WTC11 (cell line): ENCODE measurements around the gene ZGRF1. TPM values are rescaled to one million over a fixed set of nuclear protein-coding genes. Genes with fewer than 3 reads are reported as not detected.
"Not testable (repeated sequence)": the region's sequence is repeated elsewhere in the genome, so short reads cannot be mapped to it uniquely, and the experiment has no call there.

ENCODE experiments used
- ATAC-seq: fragments of 200-7000 bp; cut with Tn5 transposase; 2 replicates; pipeline ENCODE4 v1.10.0; 2021; ENCODE audit warnings: mild to moderate bottlenecking, moderate library complexity
- CTCF ChIA-PET: fragments of 300-600 bp; sonication (Branson Sonifier 250); formaldehyde crosslinking; loops from one replicate; lab custom pipeline; 2021; ENCODE audit warnings: antibody characterized with exemption; lab: Charles Lee
- POLR2A ChIA-PET: fragments of 350-600 bp; sonication (Branson Sonifier 250); formaldehyde crosslinking; loops from one replicate; lab custom pipeline; 2021; ENCODE audit warnings: antibody characterized with exemption; lab: Charles Lee
- DNase-seq: peaks from one replicate; pipeline ENCODE4 v3.0.0; 2021; ENCODE audit warnings: low spot score
- H3K27ac Mint-ChIP-seq: 2 replicates; pipeline ENCODE4 v1.8.0; 2021; ENCODE audit warnings: mixed read lengths
- H3K27me3 Mint-ChIP-seq: 2 replicates; pipeline ENCODE4 v1.8.0; 2021; ENCODE audit warnings: low read depth, mild to moderate bottlenecking, moderate library complexity, mixed read lengths
- H3K36me3 Mint-ChIP-seq: 2 replicates; pipeline ENCODE4 v1.8.0; 2021; ENCODE audit warnings: mixed read lengths
- H3K4me1 Mint-ChIP-seq: 2 replicates; pipeline ENCODE4 v1.8.0; 2022; ENCODE audit warnings: mixed read lengths
- H3K4me3 Mint-ChIP-seq: 2 replicates; pipeline ENCODE4 v1.8.0; 2021; ENCODE audit warnings: mild to moderate bottlenecking, moderate library complexity, mixed read lengths
- H3K9me3 Mint-ChIP-seq: 2 replicates; pipeline ENCODE4 v1.8.0; 2021; ENCODE audit warnings: mixed read lengths
- CBFB ChIP-seq: sonication (generic); formaldehyde crosslinking; IDR thresholded peaks from 2 replicates; pipeline ENCODE4 v1.8.1; 2022; ENCODE audit warnings: mild to moderate bottlenecking, low read depth, missing genetic modification reagents
- CREM ChIP-seq: sonication (generic); formaldehyde crosslinking; IDR thresholded peaks from 2 replicates; pipeline ENCODE4 v1.8.1; 2022; ENCODE audit warnings: mild to moderate bottlenecking, missing genetic modification reagents, moderate library complexity
- NFYB ChIP-seq: sonication (generic); formaldehyde crosslinking; conservative IDR thresholded peaks from 2 replicates; pipeline ENCODE4 v1.8.0; 2022; ENCODE audit warnings: low read depth, missing genetic modification reagents
- PRRX2 ChIP-seq: fragments of 250-450 bp; sonication (Bioruptor Pico); IDR thresholded peaks from 2 replicates; pipeline ENCODE4 v1.8.0; 2021; ENCODE audit warnings: mild to moderate bottlenecking
- TP53 ChIP-seq: sonication (generic); formaldehyde crosslinking; IDR thresholded peaks from 2 replicates; pipeline ENCODE4 v1.8.1; 2023; ENCODE audit warnings: mild to moderate bottlenecking, missing genetic modification reagents
- ZNF121 ChIP-seq: sonication (generic); formaldehyde crosslinking; IDR thresholded peaks from 2 replicates; pipeline ENCODE4 v1.8.0; 2023; ENCODE audit warnings: missing genetic modification reagents
- ZNF232 ChIP-seq: sonication (generic); formaldehyde crosslinking; IDR thresholded peaks from 2 replicates; pipeline ENCODE4 v1.8.0; 2022; ENCODE audit warnings: mild to moderate bottlenecking, missing genetic modification reagents
- ZNF423 ChIP-seq: fragments of 250-450 bp; sonication (Bioruptor Pico); IDR thresholded peaks from 2 replicates; pipeline ENCODE4 v2.1.2; 2022; ENCODE audit warnings: mild to moderate bottlenecking, moderate library complexity
- total RNA-seq: library from RNA; stranded (reverse); gene quantifications from 3 replicates; pipeline ENCODE4 v1.2.3, GENCODE V29; 2021
- TF ChIP-seq, protein P1 (sequence below): sonication (generic); formaldehyde crosslinking; IDR thresholded peaks from 2 replicates; pipeline ENCODE4 v1.8.0; 2022; ENCODE audit warnings: mild to moderate bottlenecking, missing genetic modification reagents
- TF ChIP-seq, protein P2 (sequence below): fragments of 250-450 bp; sonication (Bioruptor Pico); IDR thresholded peaks from 2 replicates; pipeline ENCODE4 v1.8.0; 2021; ENCODE audit warnings: mild to moderate bottlenecking
- TF ChIP-seq, protein P3 (sequence below): sonication (generic); formaldehyde crosslinking; conservative IDR thresholded peaks from 2 replicates; pipeline ENCODE4 v1.8.1; 2023; ENCODE audit warnings: mild to moderate bottlenecking, low read depth, missing genetic modification reagents, moderate library complexity
- TF ChIP-seq, protein P4 (sequence below): sonication (generic); formaldehyde crosslinking; IDR thresholded peaks from 2 replicates; pipeline ENCODE4 v1.8.0; 2022; ENCODE audit warnings: mild to moderate bottlenecking, missing genetic modification reagents
- TF ChIP-seq, protein P5 (sequence below): fragments of 200-600 bp; IDR thresholded peaks from 2 replicates; pipeline ENCODE4 v1.8.0; 2022; ENCODE audit warnings: antibody characterized with exemption
- TF ChIP-seq, protein P6 (sequence below): sonication (generic); formaldehyde crosslinking; IDR thresholded peaks from 2 replicates; pipeline ENCODE4 v1.8.0; 2023; ENCODE audit warnings: missing genetic modification reagents
- TF ChIP-seq, protein P7 (sequence below): sonication (generic); formaldehyde crosslinking; IDR thresholded peaks from 2 replicates; pipeline ENCODE4 v1.8.1; 2023; ENCODE audit warnings: mild to moderate bottlenecking, moderate library complexity, missing genetic modification reagents

ZGRF1 gene
- total RNA-seq, 1 experiment from 2014 or later = 56.2 TPM

DNA sequence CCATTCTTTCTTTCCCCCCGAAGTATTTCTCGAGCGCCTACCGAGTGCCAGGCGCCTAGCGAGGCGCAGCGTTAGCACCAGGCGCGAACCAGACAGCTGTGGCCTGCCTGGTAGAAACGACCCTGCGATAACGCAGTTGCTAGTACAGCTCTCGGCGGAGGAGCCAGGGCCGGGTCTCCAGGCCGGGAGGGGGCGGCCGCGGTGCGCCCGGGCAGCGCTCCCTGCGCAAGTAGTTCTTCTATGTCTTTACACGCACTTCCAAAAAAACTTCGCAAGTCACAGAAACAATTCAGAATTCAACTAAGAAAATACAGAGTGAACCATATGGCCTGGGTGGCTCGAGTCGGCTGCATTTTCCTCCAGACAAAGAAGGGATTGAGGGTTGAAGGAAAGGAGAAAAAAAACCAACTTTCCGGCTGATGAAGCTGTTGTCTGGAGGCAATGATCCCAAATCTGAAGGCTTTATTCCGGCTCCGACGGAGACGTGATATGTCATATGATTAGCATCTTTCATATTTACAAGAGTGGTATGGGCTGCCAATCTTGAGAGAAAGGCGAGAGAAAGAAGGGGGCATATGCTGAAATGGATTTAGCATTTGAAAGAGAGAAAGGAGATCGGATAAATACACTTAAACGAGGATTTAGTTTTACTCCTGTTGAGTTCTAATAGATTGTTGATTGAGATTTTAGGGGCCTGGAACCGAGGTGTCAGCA, 113.5 kb downstream of the ZGRF1 start:
- ATAC-seq (peak; percentile 31), DNase-seq (peak; percentile 83)
- no peaks in the 10 kb centered on the region for H3K9me3 Mint-ChIP-seq
- POLR2A ChIA-PET = interaction anchor here (0.6 kb wide), 3 partner anchors 147 to 177 kb away, joined by 3 to 5 read pairs (median 4); no protein-coding TSS in a partner anchor
- peaks cover 77% of the 10 kb centered on the region for H3K27me3 Mint-ChIP-seq
- CTCF ChIA-PET = interaction anchor here (0.7 to 5.7 kb wide), 54 partner anchors 8 to 424 kb away, joined by 3 to 91 read pairs (median 6); partner anchors contain the start of genes AP1AR and NEUROG2
- H3K27ac Mint-ChIP-seq = no peak overlapping the region
- H3K4me1 Mint-ChIP-seq = peaks cover 44% of the 10 kb centered on the region
- no peaks in the 10 kb centered on the region for H3K36me3 Mint-ChIP-seq
- TF ChIP-seq, protein P1, sequence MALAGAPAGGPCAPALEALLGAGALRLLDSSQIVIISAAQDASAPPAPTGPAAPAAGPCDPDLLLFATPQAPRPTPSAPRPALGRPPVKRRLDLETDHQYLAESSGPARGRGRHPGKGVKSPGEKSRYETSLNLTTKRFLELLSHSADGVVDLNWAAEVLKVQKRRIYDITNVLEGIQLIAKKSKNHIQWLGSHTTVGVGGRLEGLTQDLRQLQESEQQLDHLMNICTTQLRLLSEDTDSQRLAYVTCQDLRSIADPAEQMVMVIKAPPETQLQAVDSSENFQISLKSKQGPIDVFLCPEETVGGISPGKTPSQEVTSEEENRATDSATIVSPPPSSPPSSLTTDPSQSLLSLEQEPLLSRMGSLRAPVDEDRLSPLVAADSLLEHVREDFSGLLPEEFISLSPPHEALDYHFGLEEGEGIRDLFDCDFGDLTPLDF (CRISPR knock-in tag) = no peak
- TF ChIP-seq, protein P2, sequence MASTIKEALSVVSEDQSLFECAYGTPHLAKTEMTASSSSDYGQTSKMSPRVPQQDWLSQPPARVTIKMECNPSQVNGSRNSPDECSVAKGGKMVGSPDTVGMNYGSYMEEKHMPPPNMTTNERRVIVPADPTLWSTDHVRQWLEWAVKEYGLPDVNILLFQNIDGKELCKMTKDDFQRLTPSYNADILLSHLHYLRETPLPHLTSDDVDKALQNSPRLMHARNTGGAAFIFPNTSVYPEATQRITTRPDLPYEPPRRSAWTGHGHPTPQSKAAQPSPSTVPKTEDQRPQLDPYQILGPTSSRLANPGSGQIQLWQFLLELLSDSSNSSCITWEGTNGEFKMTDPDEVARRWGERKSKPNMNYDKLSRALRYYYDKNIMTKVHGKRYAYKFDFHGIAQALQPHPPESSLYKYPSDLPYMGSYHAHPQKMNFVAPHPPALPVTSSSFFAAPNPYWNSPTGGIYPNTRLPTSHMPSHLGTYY (CRISPR knock-in tag) = no peak
- TF ChIP-seq, protein P3, sequence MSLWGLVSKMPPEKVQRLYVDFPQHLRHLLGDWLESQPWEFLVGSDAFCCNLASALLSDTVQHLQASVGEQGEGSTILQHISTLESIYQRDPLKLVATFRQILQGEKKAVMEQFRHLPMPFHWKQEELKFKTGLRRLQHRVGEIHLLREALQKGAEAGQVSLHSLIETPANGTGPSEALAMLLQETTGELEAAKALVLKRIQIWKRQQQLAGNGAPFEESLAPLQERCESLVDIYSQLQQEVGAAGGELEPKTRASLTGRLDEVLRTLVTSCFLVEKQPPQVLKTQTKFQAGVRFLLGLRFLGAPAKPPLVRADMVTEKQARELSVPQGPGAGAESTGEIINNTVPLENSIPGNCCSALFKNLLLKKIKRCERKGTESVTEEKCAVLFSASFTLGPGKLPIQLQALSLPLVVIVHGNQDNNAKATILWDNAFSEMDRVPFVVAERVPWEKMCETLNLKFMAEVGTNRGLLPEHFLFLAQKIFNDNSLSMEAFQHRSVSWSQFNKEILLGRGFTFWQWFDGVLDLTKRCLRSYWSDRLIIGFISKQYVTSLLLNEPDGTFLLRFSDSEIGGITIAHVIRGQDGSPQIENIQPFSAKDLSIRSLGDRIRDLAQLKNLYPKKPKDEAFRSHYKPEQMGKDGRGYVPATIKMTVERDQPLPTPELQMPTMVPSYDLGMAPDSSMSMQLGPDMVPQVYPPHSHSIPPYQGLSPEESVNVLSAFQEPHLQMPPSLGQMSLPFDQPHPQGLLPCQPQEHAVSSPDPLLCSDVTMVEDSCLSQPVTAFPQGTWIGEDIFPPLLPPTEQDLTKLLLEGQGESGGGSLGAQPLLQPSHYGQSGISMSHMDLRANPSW (CRISPR knock-in tag) = no peak
- TF ChIP-seq, protein P4, sequence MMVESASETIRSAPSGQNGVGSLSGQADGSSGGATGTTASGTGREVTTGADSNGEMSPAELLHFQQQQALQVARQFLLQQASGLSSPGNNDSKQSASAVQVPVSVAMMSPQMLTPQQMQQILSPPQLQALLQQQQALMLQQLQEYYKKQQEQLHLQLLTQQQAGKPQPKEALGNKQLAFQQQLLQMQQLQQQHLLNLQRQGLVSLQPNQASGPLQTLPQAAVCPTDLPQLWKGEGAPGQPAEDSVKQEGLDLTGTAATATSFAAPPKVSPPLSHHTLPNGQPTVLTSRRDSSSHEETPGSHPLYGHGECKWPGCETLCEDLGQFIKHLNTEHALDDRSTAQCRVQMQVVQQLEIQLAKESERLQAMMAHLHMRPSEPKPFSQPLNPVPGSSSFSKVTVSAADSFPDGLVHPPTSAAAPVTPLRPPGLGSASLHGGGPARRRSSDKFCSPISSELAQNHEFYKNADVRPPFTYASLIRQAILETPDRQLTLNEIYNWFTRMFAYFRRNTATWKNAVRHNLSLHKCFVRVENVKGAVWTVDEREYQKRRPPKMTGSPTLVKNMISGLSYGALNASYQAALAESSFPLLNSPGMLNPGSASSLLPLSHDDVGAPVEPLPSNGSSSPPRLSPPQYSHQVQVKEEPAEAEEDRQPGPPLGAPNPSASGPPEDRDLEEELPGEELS (CRISPR knock-in tag) = no peak
- TF ChIP-seq CREM = peak; percentile 58; the same call in 1 of the 2 replicates
- TF ChIP-seq NFYB (CRISPR knock-in tag) = no peak
- TF ChIP-seq, protein P5, sequence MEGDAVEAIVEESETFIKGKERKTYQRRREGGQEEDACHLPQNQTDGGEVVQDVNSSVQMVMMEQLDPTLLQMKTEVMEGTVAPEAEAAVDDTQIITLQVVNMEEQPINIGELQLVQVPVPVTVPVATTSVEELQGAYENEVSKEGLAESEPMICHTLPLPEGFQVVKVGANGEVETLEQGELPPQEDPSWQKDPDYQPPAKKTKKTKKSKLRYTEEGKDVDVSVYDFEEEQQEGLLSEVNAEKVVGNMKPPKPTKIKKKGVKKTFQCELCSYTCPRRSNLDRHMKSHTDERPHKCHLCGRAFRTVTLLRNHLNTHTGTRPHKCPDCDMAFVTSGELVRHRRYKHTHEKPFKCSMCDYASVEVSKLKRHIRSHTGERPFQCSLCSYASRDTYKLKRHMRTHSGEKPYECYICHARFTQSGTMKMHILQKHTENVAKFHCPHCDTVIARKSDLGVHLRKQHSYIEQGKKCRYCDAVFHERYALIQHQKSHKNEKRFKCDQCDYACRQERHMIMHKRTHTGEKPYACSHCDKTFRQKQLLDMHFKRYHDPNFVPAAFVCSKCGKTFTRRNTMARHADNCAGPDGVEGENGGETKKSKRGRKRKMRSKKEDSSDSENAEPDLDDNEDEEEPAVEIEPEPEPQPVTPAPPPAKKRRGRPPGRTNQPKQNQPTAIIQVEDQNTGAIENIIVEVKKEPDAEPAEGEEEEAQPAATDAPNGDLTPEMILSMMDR = no peak
- TF ChIP-seq, protein P6, sequence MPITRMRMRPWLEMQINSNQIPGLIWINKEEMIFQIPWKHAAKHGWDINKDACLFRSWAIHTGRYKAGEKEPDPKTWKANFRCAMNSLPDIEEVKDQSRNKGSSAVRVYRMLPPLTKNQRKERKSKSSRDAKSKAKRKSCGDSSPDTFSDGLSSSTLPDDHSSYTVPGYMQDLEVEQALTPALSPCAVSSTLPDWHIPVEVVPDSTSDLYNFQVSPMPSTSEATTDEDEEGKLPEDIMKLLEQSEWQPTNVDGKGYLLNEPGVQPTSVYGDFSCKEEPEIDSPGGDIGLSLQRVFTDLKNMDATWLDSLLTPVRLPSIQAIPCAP = no peak
- no peak for TF ChIP-seq ZNF423 (CRISPR knock-in tag)
- TF ChIP-seq, protein P7, sequence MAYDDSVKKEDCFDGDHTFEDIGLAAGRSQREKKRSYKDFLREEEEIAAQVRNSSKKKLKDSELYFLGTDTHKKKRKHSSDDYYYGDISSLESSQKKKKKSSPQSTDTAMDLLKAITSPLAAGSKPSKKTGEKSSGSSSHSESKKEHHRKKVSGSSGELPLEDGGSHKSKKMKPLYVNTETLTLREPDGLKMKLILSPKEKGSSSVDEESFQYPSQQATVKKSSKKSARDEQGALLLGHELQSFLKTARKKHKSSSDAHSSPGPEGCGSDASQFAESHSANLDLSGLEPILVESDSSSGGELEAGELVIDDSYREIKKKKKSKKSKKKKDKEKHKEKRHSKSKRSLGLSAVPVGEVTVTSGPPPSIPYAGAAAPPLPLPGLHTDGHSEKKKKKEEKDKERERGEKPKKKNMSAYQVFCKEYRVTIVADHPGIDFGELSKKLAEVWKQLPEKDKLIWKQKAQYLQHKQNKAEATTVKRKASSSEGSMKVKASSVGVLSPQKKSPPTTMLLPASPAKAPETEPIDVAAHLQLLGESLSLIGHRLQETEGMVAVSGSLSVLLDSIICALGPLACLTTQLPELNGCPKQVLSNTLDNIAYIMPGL = peak; percentile 54; the same call in 1 of the 2 replicates
- no peak for TF ChIP-seq CBFB
- TF ChIP-seq ZNF121 (CRISPR knock-in tag) = peak; percentile 89
- TF ChIP-seq PRRX2 (CRISPR knock-in tag) = no peak
- no peak for TF ChIP-seq TP53 (CRISPR knock-in tag)
- no peak for TF ChIP-seq ZNF232 (CRISPR knock-in tag)
- H3K4me3 Mint-ChIP-seq = peak overlapping the region; percentile 85

DNA sequence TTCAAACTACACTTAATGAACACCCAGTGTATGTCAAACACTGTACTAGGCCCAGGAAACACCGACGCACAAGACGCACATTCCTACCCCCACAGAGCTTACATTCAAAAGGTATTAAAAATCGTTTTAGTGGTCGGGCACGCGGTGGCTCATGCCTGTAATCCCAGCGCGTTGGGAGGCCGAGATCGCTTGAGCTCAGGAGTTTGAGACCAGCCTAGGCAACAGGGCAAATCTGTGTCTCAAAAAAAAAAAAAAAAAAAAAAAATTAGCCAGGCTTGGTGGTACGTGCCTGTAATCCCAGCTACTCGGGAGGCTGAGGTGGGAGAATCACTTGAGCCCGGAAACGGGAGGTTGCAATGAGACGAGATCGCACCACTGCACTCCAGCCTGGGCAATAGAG, 114.3 kb downstream of the ZGRF1 start:
- POLR2A ChIA-PET = interaction anchor here (0.6 kb wide), 1 partner anchor 176 kb away, joined by 5 read pairs; no protein-coding TSS in a partner anchor
- CTCF ChIA-PET = interaction anchor here (0.7 to 5.7 kb wide), 26 partner anchors 8 to 423 kb away, joined by 3 to 91 read pairs (median 6); no protein-coding TSS in a partner anchor
- not testable (repeated sequence) for DNase-seq, ATAC-seq, H3K36me3 Mint-ChIP-seq, H3K27ac Mint-ChIP-seq, H3K9me3 Mint-ChIP-seq
- H3K27me3 Mint-ChIP-seq = peaks cover 84% of the 10 kb centered on the region
- H3K4me1 Mint-ChIP-seq = peaks cover 52% of the 10 kb centered on the region
- peak overlapping the region; percentile 85 for H3K4me3 Mint-ChIP-seq
